Activated naive CD8-positive, alpha-beta T cell treated with anti-CD3 and anti-CD28 coated beads for 36 hours (primary cell): ENCODE results near the gene NEUROD6. TPM values are rescaled to one million over a fixed set of nuclear protein-coding genes. Genes with fewer than 3 reads are reported as not detected.

Experiments
- DNase-seq: peaks from one replicate; pipeline ENCODE4 v3.0.0; 2021
- H3K27ac Mint-ChIP-seq: one replicate; pipeline ENCODE4 v1.8.0; 2022; ENCODE audit warnings: mild to moderate bottlenecking, moderate library complexity, mixed read lengths
- H3K27me3 Mint-ChIP-seq: one replicate; pipeline ENCODE4 v1.8.0; 2022; ENCODE audit warnings: mild to moderate bottlenecking, mixed read lengths
- H3K36me3 Mint-ChIP-seq: one replicate; pipeline ENCODE4 v1.8.0; 2021; ENCODE audit warnings: mild to moderate bottlenecking, mixed read lengths
- H3K4me1 Mint-ChIP-seq: one replicate; pipeline ENCODE4 v1.8.0; 2021; ENCODE audit warnings: mixed read lengths
- H3K4me3 Mint-ChIP-seq: one replicate; pipeline ENCODE4 v1.8.0; 2022; ENCODE audit warnings: mild to moderate bottlenecking, moderate library complexity, mixed read lengths
- H3K9me3 Mint-ChIP-seq: one replicate; pipeline ENCODE4 v1.8.0; 2022; ENCODE audit warnings: mixed read lengths
- total RNA-seq, 2 experiments: library from RNA; stranded (reverse); gene quantifications; one replicate each; pipeline ENCODE4 v1.2.3, GENCODE V29; 2021

Gene NEUROD6
- total RNA-seq, 2 experiments from 2014 or later: not detected

DNA sequence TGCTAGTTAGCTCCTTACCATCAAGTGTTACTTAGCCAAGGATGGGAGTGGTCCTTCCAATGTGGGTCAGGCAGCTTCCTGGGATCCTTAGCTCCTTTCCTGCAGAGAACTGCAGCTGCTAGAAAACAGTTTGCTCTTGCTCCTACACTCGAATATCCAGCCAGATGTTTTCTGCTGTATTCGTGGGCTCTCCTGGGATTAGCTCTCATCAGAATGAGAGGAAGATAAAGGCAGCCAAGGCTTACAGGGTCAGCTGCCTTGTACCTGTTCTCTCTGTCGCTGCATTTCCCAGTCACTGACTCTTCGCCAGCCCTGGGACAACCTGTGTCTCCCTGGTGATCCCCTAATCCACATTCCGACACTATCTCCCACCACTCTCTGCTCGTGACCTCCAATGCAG, 29.0 kb downstream of the NEUROD6 start:
- no peak overlapping the region for H3K4me3 Mint-ChIP-seq
- no peaks in the 10 kb centered on the region for H3K9me3 Mint-ChIP-seq
- H3K27ac Mint-ChIP-seq: no peak overlapping the region
- no peaks in the 10 kb centered on the region for H3K36me3 Mint-ChIP-seq
- DNase-seq: no peak
- no peaks in the 10 kb centered on the region for H3K27me3 Mint-ChIP-seq
- H3K4me1 Mint-ChIP-seq: no peaks in the 10 kb centered on the region

DNA sequence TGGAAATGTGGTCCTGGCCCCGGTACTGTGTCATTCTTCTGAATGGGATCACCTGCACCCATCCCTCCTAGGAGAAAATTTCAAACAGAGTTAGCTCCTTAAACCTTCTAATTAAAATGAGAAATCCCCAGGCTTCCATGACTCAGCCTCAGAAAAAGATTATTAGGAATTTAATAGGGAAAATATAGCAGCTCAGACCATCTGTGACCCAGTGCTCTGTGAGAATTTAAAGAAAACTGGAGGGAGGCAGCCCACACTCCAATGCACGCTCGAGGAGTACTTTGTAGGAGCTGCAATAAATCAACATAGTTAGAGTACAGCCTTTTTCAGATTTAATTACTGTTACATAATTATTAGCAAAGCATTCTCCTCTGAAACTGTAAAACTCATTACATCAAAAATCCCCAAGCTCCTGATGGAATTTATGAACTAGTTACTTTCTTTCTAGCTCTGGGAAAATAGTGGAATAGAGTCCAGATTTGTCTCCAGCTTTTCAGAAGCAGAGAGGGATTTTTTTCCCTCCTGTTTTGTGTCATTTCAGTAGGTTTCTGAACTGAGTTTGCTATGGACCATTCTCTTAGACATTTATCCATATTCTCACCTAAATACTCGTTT, 30.1 kb downstream of the NEUROD6 start:
- H3K36me3 Mint-ChIP-seq: no peaks in the 10 kb centered on the region
- no peaks in the 10 kb centered on the region for H3K9me3 Mint-ChIP-seq
- no peak for DNase-seq
- no peaks in the 10 kb centered on the region for H3K27me3 Mint-ChIP-seq
- no peak overlapping the region for H3K4me3 Mint-ChIP-seq
- no peaks in the 10 kb centered on the region for H3K4me1 Mint-ChIP-seq
- H3K27ac Mint-ChIP-seq: no peak overlapping the region

DNA sequence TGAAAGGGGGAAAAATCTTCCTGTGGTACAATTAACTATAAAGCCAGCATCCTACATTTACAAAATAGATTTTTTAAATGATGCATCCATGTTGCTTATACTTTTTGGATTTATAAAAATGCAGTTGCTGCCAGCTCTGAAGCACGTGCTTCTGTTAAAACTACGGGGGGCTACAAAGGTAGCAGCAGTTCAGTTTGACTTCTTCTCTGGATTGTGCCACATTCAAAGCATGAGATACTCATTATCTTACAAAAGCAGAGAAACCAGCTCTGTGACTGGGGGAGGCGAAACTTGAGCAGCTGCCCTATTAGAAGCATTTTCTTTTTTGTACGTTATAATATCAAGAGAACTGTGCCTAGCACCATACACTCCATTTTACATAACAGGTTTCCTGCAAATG, 31.1 kb downstream of the NEUROD6 start:
- Mint-ChIP-seq H3K27ac (no peak overlapping the region), H3K4me1 (no peaks in the 10 kb centered on the region), H3K27me3 (no peaks in the 10 kb centered on the region), H3K9me3 (no peaks in the 10 kb centered on the region), H3K36me3 (no peaks in the 10 kb centered on the region), H3K4me3 (no peak overlapping the region)
- no peak for DNase-seq

- no peak overlapping the region for H3K4me3 Mint-ChIP-seq
- H3K4me1 Mint-ChIP-seq: no peaks in the 10 kb centered on the region
- no peaks in the 10 kb centered on the region for H3K9me3 Mint-ChIP-seq
- no peaks in the 10 kb centered on the region for H3K27me3 Mint-ChIP-seq
- no peaks in the 10 kb centered on the region for H3K36me3 Mint-ChIP-seq
- no peak overlapping the region for H3K27ac Mint-ChIP-seq
- no peak for DNase-seq
Measured at GRCh38 chr7:31308652-31309051, 31.9 kb downstream of the NEUROD6 start.

- H3K27me3 Mint-ChIP-seq: no peaks in the 10 kb centered on the region
- no peaks in the 10 kb centered on the region for H3K36me3 Mint-ChIP-seq
- DNase-seq: no peak
- H3K9me3 Mint-ChIP-seq: no peaks in the 10 kb centered on the region
- no peak overlapping the region for H3K4me3 Mint-ChIP-seq
- H3K27ac Mint-ChIP-seq: no peak overlapping the region
- H3K4me1 Mint-ChIP-seq: no peaks in the 10 kb centered on the region
Measured at GRCh38 chr7:31307972-31308371, 32.6 kb downstream of the NEUROD6 start.

DNA sequence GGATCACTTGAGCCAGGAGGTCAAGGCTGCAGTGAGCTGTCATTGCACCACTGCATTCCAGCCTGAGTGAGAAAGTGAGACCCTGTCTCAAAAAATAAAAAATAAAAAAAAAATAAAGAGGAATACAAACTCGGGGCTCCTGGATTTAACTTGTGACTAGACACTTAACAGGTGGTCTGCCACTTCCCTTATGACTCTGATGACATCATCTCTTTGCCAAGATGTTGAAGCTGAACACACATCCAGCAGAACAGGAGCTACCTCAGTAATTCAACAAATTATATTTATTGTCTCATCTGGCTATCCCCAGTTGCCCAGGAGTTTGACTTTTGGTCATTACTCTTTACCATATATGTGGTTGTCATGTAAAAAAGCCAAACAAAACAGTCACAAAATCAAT, 35.3 kb downstream of the NEUROD6 start:
- H3K27ac Mint-ChIP-seq: no peak overlapping the region
- H3K36me3 Mint-ChIP-seq: no peaks in the 10 kb centered on the region
- no peaks in the 10 kb centered on the region for H3K27me3 Mint-ChIP-seq
- no peaks in the 10 kb centered on the region for H3K4me1 Mint-ChIP-seq
- no peaks in the 10 kb centered on the region for H3K9me3 Mint-ChIP-seq
- no peak for DNase-seq
- no peak overlapping the region for H3K4me3 Mint-ChIP-seq

DNA sequence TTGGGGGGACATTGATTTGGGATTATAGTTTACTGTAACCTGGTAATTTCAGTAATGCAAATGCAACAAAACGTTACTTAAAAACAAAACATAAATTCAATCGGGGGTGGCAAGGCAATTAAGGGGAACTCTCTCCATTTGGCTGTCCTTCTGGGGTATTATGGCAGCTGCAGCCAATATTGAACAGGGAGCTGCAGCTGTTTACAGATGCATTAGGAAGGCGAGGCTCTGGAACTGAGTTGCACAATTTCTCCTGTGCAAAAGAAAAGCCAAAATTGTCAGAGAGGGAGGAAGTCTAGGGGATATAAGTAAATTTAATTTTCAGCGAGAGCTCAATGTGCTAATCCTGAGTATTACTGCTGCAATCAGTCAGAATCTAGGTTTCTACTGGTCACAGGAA, 36.1 kb downstream of the NEUROD6 start:
- no peak overlapping the region for H3K4me3 Mint-ChIP-seq
- H3K27ac Mint-ChIP-seq: no peak overlapping the region
- DNase-seq: no peak
- no peaks in the 10 kb centered on the region for H3K27me3 Mint-ChIP-seq
- no peaks in the 10 kb centered on the region for H3K4me1 Mint-ChIP-seq
- no peaks in the 10 kb centered on the region for H3K36me3 Mint-ChIP-seq
- H3K9me3 Mint-ChIP-seq: no peaks in the 10 kb centered on the region

DNA sequence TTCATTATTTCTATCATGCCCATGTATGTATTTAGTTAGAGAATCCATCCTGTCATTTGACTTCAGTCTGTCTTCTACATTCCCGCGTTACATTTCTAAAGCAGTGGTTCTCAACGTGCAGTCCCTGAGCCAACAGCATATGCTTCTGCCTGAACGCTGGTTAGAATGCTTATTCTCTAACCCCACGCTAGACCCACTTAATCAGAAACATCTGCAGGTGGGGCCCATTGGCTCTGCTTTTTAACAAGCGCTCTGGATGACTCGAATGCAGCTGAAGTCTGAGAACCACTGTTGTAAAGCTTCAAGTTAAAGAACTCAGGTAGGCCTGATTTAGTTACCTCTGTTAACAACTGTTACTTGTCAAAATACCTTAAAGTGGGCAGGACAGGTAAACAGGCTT, 38.2 kb downstream of the NEUROD6 start:
- DNase-seq: no peak
- H3K4me3 Mint-ChIP-seq: no peak overlapping the region
- H3K9me3 Mint-ChIP-seq: no peaks in the 10 kb centered on the region
- no peaks in the 10 kb centered on the region for H3K36me3 Mint-ChIP-seq
- H3K27me3 Mint-ChIP-seq: no peaks in the 10 kb centered on the region
- no peaks in the 10 kb centered on the region for H3K4me1 Mint-ChIP-seq
- H3K27ac Mint-ChIP-seq: no peak overlapping the region

- no peaks in the 10 kb centered on the region for H3K27me3 Mint-ChIP-seq
- DNase-seq: no peak
- H3K9me3 Mint-ChIP-seq: no peaks in the 10 kb centered on the region
- H3K36me3 Mint-ChIP-seq: no peaks in the 10 kb centered on the region
- H3K4me3 Mint-ChIP-seq: no peak overlapping the region
- no peaks in the 10 kb centered on the region for H3K4me1 Mint-ChIP-seq
- H3K27ac Mint-ChIP-seq: no peak overlapping the region
Measured at GRCh38 chr7:31299336-31299735, 41.2 kb downstream of the NEUROD6 start.

DNA sequence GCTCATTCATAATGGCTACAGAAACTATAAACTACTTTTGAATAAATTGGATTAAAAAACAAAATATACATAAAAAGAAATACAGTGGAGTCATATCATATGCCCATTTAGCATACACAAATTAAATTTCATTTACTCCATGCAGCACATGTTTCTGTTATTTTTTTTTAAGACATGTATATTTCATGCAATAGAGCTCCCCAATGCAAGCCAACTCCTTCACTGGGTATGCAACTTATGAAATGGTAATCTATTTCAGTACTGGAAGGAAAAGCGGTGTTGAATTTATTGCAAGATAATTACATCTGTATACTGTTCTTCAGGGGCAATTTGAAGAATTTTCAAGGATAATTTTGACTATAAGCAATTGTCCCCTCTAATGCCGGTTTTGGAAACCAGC, 49.9 kb downstream of the NEUROD6 start:
- H3K36me3 Mint-ChIP-seq: no peaks in the 10 kb centered on the region
- DNase-seq: no peak
- H3K4me3 Mint-ChIP-seq: no peak overlapping the region
- H3K9me3 Mint-ChIP-seq: no peaks in the 10 kb centered on the region
- no peak overlapping the region for H3K27ac Mint-ChIP-seq
- no peaks in the 10 kb centered on the region for H3K4me1 Mint-ChIP-seq
- H3K27me3 Mint-ChIP-seq: no peaks in the 10 kb centered on the region

Other genes starting within 250 kb of the NEUROD6 start
- not detected for gene ITPRID1, start 173.4 kb upstream of the NEUROD6 start, total RNA-seq